COR-L47 (cell line): ENCODE data around the gene DAB1.

Experiments used
- DNase-seq: peaks from one replicate; lab custom pipeline; 2025; lab: John Stamatoyannopoulos, UW

Gene DAB1

GRCh38 chr1:57423656-57424211 is at the start of gene DAB1:
Gene DAB1, minus strand, starts transcription at chr1:57424060. Its CDS starts 133,030 bp downstream, at chr1:57291030.
- peak; percentile 30 for DNase-seq

GRCh38 chr1:57473448-57473847 is 49.6 kb upstream of the DAB1 start:
- no peak for DNase-seq

GRCh38 chr1:57471995-57472394 is 48.1 kb upstream of the DAB1 start:
- DNase-seq: no peak

- DNase-seq: no peak
Measured at GRCh38 chr1:57470036-57470435, 46.2 kb upstream of the DAB1 start.

GRCh38 chr1:57468641-57469523 is 45.0 kb upstream of the DAB1 start:
- no peak for DNase-seq

- no peak for DNase-seq
Measured at GRCh38 chr1:57467830-57468229, 44.0 kb upstream of the DAB1 start.

- peak; percentile 33 for DNase-seq
Measured at GRCh38 chr1:57464756-57465155, 40.9 kb upstream of the DAB1 start.

- DNase-seq: no peak
Measured at GRCh38 chr1:57463343-57463742, 39.5 kb upstream of the DAB1 start.

GRCh38 chr1:57461405-57461804 is 37.5 kb upstream of the DAB1 start:
- DNase-seq: no peak

GRCh38 chr1:57451516-57451915 is 27.7 kb upstream of the DAB1 start:
- DNase-seq: no peak

GRCh38 chr1:57450981-57451380 is 27.1 kb upstream of the DAB1 start:
- no peak for DNase-seq

- no peak for DNase-seq
Measured at GRCh38 chr1:57447551-57447950, 23.7 kb upstream of the DAB1 start.

- DNase-seq: no peak
Measured at GRCh38 chr1:57443004-57443403, 19.1 kb upstream of the DAB1 start.

- DNase-seq: no peak
Measured at GRCh38 chr1:57440096-57440495, 16.2 kb upstream of the DAB1 start.

- DNase-seq: no peak
Measured at GRCh38 chr1:57431400-57431799, 7.5 kb upstream of the DAB1 start.

GRCh38 chr1:57424231-57425027 is 569 bp upstream of the DAB1 start:
- peak; percentile 49 for DNase-seq

- no peak for DNase-seq
Measured at GRCh38 chr1:57423135-57423655, 665 bp downstream of the DAB1 start.

- DNase-seq: peak; percentile 9
Measured at GRCh38 chr1:57422271-57423134, 1.4 kb downstream of the DAB1 start.

- DNase-seq: no peak
Measured at GRCh38 chr1:57421806-57422205, 2.1 kb downstream of the DAB1 start.

GRCh38 chr1:57420981-57421785 is 2.7 kb downstream of the DAB1 start:
- DNase-seq: no peak

- no peak for DNase-seq
Measured at GRCh38 chr1:57418971-57419370, 4.9 kb downstream of the DAB1 start.
